Mammary epithelial cell (primary cell): Measurements from ENCODE around the gene GPRC5C.

Experiments used
- CTCF ChIP-seq, 2 donors: IDR thresholded peaks in 1 of 2; conservative IDR thresholded peaks in 1 of 2; 2 replicates each; pipeline ENCODE4 v1.5.1; 2011 to 2012; ENCODE audit warnings: inconsistent platforms in 2 of 2, low read length in 2 of 2, mild to moderate bottlenecking in 2 of 2, control low read depth in 1 of 2, low read depth in 1 of 2; ENCODE audit not compliant: insufficient read depth in 1 of 2; ENCODE audit errors: extremely low read depth in 1 of 2
- EZH2 ChIP-seq: IDR thresholded peaks from 2 replicates; pipeline ENCODE4 v1.6.1; 2012; ENCODE audit warnings: low read length, inconsistent platforms, borderline replicate concordance

GRCh38 chr17:74383141-74383540, 48.7 kb upstream of the GPRC5C start:
- TF ChIP-seq CTCF (conservative IDR thresholded peaks at IDR 0.05 in 1 of 2, IDR thresholded peaks at IDR 0.05 in 1 of 2; ENCODE audit: extremely low read depth in 1 of 2, insufficient read depth in 1 of 2, low read depth in 1 of 2, low read length in 2 of 2) (no peak), EZH2 (no peak)
